Thyroid gland (tissue), 4 donors: ENCODE measurements around the gene MDN1. TPM values are rescaled to one million over a fixed set of nuclear protein-coding genes. Genes with fewer than 3 reads are reported as not detected.
A peak's percentile ranks its signal among the peaks of the same experiment; 100 is the strongest.
"Not testable (repeated sequence)": the region's sequence is repeated elsewhere in the genome, so short reads cannot be mapped to it uniquely, and the experiment has no call there.

Experiments
- DNase-seq, 2 donors: peaks; one replicate each; pipeline ENCODE4 v3.0.0-alpha.2; 2019
- H3K27ac ChIP-seq, 3 donors: fragments of 200-600 bp; sonication (generic); 1 replicate in 2 of 3; 2 replicates in 1 of 3; pipeline ENCODE4 v1.5.1; 2016 to 2019; ENCODE audit warnings: mild to moderate bottlenecking in 1 of 3, moderate library complexity in 1 of 3
- H3K27me3 ChIP-seq: fragments of 200-600 bp; sonication (generic); one replicate; pipeline ENCODE4 v1.5.1; 2019
- H3K36me3 ChIP-seq, 2 donors: fragments of 200-600 bp; sonication (generic); one replicate each; pipeline ENCODE4 v1.5.1; 2016 to 2019
- H3K4me1 ChIP-seq, 2 donors: fragments of 200-600 bp; sonication (generic); one replicate each; pipeline ENCODE4 v1.5.1; 2017 to 2019
- H3K4me3 ChIP-seq, 3 donors: fragments of 200-600 bp; sonication (generic); replicated peaks in 1 of 3; 1 replicate in 2 of 3; 2 replicates in 1 of 3; pipeline ENCODE4 v1.5.1; 2016; ENCODE audit warnings: mild to moderate bottlenecking in 1 of 3
- H3K9me3 ChIP-seq: fragments of 200-600 bp; sonication (generic); one replicate; pipeline ENCODE4 v1.5.1; 2017
- POLR2A ChIP-seq, 2 donors: fragments of 450-650 bp; IDR thresholded peaks; one replicate each; pipeline ENCODE4 v1.6.1; 2017; ENCODE audit warnings: antibody characterized with exemption in 2 of 2, mild to moderate bottlenecking in 2 of 2, moderate library complexity in 1 of 2
- WGBS, 2 donors: methylation state at CpG; one replicate each; pipeline ENCODE4 v1.1.5; 2017; 5-methylcytosine and 5-hydroxymethylcytosine counted together
- intact Hi-C: fragments of 100-400 bp; cut with DNase I; formaldehyde crosslinking; loops from one replicate; pipeline ENCODE4 v1.15.1; 2023
- total RNA-seq, 4 donors: library from RNA; depleted of rRNA; stranded (reverse); fragments of >200 nt; gene quantifications; one replicate each; pipeline ENCODE4 v1.2.3, GENCODE V29; 2016
- TF ChIP-seq, protein P1 (sequence below), 6 experiments: fragments of 200-600 bp in 3 of 6; fragments of 450-650 bp in 3 of 6; sonication (generic) in 3 of 6; IDR thresholded peaks; one replicate each; pipeline ENCODE4 v1.5.1; 2016 to 2019; ENCODE audit warnings: antibody characterized with exemption in 6 of 6, mild to moderate bottlenecking in 2 of 6, inconsistent platforms in 1 of 6, moderate library complexity in 1 of 6

MDN1 gene
- total RNA-seq, 4 donors from 2014 or later = 32.0 to 44.7 (median 40.1) TPM

DNA sequence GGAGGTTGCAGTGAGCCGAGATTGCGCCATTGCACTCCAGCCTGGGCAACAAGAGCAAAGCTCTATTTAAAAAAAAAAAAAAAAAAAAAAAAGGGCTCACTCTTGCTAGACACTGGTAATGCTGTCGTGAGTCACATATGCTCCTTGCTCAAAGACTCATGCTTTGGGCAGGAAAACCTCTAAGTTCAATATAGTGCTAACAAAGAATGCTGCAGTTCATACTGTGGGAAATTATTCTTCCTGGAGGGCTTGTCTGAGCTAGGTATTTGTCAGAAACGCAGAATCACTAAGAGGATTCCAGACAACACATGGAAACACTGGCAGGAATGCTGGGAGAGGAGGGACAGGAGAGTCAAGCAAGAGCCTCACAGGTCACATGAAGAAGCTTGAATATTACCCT lies 178.8 kb downstream of the MDN1 start:
- WGBS, 2 donors = 91 to 93% methylated on average over 4 of the region's 4 CpGs
- no peak for DNase-seq
- Histone ChIP-seq H3K27me3 (no peaks in the 10 kb centered on the region), H3K4me3 (no peak overlapping the region), H3K9me3 (no peaks in the 10 kb centered on the region), H3K27ac (no peak overlapping the region), H3K36me3 (peaks cover 0 to 13% of the 10 kb centered on the region in 2 donors), H3K4me1 (peaks cover 15 to 17% of the 10 kb centered on the region in 2 donors)
- TF ChIP-seq, protein P1, sequence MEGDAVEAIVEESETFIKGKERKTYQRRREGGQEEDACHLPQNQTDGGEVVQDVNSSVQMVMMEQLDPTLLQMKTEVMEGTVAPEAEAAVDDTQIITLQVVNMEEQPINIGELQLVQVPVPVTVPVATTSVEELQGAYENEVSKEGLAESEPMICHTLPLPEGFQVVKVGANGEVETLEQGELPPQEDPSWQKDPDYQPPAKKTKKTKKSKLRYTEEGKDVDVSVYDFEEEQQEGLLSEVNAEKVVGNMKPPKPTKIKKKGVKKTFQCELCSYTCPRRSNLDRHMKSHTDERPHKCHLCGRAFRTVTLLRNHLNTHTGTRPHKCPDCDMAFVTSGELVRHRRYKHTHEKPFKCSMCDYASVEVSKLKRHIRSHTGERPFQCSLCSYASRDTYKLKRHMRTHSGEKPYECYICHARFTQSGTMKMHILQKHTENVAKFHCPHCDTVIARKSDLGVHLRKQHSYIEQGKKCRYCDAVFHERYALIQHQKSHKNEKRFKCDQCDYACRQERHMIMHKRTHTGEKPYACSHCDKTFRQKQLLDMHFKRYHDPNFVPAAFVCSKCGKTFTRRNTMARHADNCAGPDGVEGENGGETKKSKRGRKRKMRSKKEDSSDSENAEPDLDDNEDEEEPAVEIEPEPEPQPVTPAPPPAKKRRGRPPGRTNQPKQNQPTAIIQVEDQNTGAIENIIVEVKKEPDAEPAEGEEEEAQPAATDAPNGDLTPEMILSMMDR (IDR thresholded peaks at IDR 0.05) = no peak
- no peak for TF ChIP-seq POLR2A (IDR thresholded peaks at IDR 0.05)
- intact Hi-C loops = no loop called here

DNA sequence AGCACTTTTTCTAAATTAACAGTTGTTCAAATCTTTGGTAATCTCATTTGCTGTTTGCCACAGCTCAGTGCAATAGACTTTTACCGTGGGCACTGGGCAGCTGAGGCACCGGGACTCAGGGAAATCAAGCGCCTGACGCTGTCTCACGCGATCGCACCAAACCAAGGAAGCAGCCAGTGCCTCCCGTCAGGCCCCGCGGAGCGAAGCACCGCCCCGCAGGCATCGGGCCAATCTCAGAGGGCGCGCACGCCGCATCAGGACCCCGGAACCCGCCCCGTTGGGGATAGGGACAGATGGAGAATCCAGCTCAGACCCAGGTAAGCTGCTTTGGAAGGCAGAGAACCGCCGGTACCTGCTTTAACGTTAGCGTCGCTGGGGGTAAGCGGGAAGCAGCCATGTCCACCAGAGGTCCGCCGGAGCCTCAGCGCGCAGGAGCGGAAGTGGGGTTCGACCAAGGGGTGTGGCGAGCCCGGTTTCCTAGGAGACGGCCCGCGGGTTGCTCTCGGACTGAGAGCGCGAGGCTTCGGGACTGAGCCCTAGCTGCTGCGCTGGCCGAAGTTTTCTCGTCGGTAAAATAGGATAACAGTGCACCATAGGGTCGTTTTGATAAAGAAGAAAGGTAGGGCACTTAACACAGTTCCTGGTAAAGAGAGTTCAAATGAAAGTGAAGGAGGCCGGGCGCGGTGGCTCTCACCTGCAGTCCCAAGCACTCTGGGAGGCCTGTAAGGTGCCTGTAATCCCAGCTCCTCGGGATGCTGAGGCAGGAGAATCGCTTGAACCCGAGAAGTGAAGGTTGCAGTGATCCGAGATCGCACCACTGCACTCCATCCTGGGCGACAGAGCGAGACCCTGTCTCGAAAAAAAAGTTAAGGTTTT lies 181.0 kb downstream of the MDN1 start, which contains the start of gene LYRM2:
TSS of gene LYRM2 (minus strand) at position 428 of the 876 bp plus-strand sequence. CDS start at position 397, 31 bp downstream.
- peak; percentile 70 to 95 for TF ChIP-seq POLR2A (IDR thresholded peaks at IDR 0.05)
- TF ChIP-seq, protein P1 (IDR thresholded peaks at IDR 0.05) = peak in 1 of 6 experiments; percentile 19
- 4% methylated on average over 26 to 36 of the region's 58 CpGs for WGBS, 2 donors

DNA sequence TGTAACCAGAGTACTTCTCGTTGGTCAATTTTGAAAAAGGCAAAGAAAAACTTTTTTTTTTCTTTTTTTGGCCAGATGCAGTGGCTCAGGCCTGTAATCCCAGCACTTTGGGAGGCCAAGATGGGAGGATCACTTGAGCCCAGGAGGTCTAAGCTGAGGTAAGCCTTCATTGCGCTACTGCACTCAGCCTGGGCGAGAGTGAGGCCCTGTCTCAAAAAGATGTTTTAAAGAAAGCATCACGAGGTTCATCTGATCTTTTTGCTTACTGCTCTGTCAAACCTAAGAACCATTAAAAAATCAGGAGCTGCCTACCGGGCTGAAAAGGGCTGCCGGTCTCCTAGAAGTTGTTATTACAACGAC lies 181.7 kb downstream of the MDN1 start:
- no peak for TF ChIP-seq POLR2A (IDR thresholded peaks at IDR 0.05)
- TF ChIP-seq, protein P1 (IDR thresholded peaks at IDR 0.05) = no peak
- H3K36me3 ChIP-seq = peaks cover 0 to 7% of the 10 kb centered on the region in 2 donors
- H3K4me3 ChIP-seq = peak overlapping the region in 2 of 3 donors; percentile 48 to 69
- no peak for DNase-seq
- H3K27me3 ChIP-seq = no peaks in the 10 kb centered on the region
- WGBS, 2 donors = 13 to 19% methylated on average over 7 of the region's 7 CpGs
- H3K9me3 ChIP-seq = no peaks in the 10 kb centered on the region
- intact Hi-C loops = no loop called here
- H3K4me1 ChIP-seq = peaks cover 12 to 15% of the 10 kb centered on the region in 2 donors
- H3K27ac ChIP-seq = peak overlapping the region; percentile 89 to 91 (median 89)

More for the DNA sequence above, 181.0 kb downstream of the MDN1 start, which contains the start of gene LYRM2:
- Histone ChIP-seq H3K36me3 (peaks cover 0 to 9% of the 10 kb centered on the region in 2 donors), H3K27ac (peak within 1 kb of the TSS; percentile 89 to 91 (median 89)), H3K4me3 (peak within 1 kb of the TSS; percentile 48 to 69 (median 63)), H3K9me3 (no peaks in the 10 kb centered on the region), H3K4me1 (peaks cover 12 to 15% of the 10 kb centered on the region in 2 donors), H3K27me3 (no peaks in the 10 kb centered on the region)
- intact Hi-C loops = no loop called here
- peak; percentile 94 to 96 for DNase-seq

DNA sequence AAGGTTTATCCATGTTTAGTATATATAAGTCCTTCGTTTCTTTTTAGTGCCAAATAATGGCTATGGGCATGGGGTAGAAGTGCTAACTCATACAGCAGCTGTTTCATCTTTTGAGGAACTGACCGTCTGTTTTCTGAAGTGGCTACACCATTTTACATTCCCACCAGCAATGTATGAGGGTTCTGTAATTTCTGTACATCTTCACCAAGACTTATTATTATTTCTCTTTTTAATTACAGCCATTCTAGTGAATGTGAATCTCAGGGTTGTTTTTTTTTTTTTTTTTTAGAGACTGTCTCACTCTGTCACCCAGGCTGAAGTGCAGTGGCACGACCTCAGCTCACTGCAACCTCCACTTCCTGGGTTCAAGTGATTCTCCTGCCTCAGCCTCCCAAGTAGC lies 183.2 kb downstream of the MDN1 start:
- H3K36me3 ChIP-seq, intact Hi-C loops, DNase-seq, H3K27ac ChIP-seq, H3K27me3 ChIP-seq, H3K9me3 ChIP-seq, H3K4me3 ChIP-seq: not testable (repeated sequence)
- WGBS, 2 donors = 94 to 98% methylated on average over 3 of the region's 3 CpGs
- H3K4me1 ChIP-seq = peaks cover 12 to 15% of the 10 kb centered on the region in 2 donors

DNA sequence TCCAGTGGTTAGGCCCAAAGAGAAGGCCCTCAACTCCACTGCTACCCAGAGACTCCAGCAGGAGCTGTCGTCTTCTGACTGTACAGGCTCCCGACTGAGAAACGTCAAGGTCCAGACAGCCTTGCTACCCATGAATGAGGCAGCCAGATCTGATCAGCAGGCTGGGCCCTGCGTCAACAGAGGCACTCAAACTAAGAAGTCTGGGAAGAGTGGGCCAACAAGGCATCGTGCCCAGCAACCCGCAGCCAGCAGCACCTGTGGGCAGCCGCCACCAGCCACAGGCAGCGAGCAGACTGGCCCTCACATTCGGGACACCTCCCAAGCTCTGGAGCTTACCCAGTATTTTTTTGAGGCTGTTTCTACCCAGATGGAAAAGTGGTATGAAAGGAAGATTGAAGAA lies 189.1 kb downstream of the MDN1 start:
- Histone ChIP-seq H3K27me3 (no peaks in the 10 kb centered on the region), H3K27ac (no peak overlapping the region), H3K9me3 (no peaks in the 10 kb centered on the region), H3K4me3 (no peak overlapping the region), H3K36me3 (no peaks in the 10 kb centered on the region), H3K4me1 (no peaks in the 10 kb centered on the region)
- DNase-seq = no peak
- intact Hi-C loops = no loop called here
- no peak for TF ChIP-seq POLR2A (IDR thresholded peaks at IDR 0.05)
- TF ChIP-seq, protein P1 (IDR thresholded peaks at IDR 0.05) = no peak
- 82 to 88% methylated on average over 9 of the region's 9 CpGs for WGBS, 2 donors
